Measurements from ENCODE around the gene LRRC3. TPM values are rescaled to one million over a fixed set of nuclear protein-coding genes. Genes with fewer than 3 reads are reported as not detected.

The LRRC3 gene
- total and polyA plus RNA-seq, 2 of the 8 experiments (the other 6 are each of a cell fraction or from before 2014, with no cell fraction given): 3.1 to 5.4 TPM

DNA sequence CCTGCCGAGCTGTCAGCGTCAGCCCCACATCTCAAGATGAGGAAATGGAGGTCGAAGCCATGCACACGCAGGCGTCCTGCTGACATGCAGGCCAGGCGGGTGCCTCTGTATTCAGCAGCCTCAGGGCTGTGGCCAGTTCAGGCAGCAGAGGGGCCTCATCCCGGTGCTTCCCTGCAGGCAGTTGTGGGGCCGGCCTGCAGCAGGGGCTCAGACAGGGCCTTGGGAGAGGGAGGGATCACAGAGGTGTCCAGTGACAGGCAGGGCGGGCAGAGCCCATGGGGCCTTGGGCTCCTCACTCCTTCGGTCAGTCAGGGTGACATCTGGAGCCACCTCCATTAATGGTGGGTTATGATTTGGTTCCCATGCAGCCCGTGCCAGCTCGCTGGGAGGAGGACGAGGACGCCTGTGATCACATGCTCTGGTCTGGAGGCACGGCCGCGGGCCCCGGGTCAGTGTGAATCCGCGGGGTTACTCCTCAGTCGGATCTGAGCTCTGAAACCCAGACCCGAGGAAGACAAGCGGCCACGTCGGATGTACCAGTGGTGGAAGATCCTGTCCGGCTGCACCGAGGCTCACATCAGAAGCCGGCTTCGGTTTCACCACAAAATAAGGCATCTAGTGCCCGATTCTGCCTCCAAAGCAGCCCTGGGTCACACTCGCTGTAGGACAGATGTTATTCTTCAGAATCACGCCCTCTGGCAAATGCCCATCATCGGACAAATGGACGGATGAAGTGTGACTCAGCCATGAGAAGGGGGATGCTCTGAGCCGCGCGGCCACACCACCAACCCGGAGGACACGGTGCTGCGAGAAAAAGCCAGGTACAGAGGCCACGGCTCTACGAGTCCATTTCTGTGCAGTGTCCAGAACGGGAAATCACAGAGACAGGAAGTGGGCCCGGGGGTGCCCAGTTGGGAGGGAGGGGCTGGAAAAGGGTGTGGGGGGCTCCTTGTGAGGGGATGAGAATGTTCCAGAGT, 51.3 kb downstream of the LRRC3 start:
- 88% methylated on average over 42 of the region's 44 CpGs; no CpG with 5 or more reads in 1 of the 2 experiments for WGBS, 2 experiments (ENCODE audit: extremely low coverage in 1 of 2, insufficient coverage in 1 of 2, insufficient read length in 1 of 2, insufficient replicate concordance in 2 of 2, low coverage in 1 of 2, low lambda C conversion rate in 2 of 2, missing lambda C conversion rate in 1 of 2)
- no peak for TF ChIP-seq JUN (IDR thresholded peaks at IDR 0.05; ENCODE audit: low read depth, low read length)
- no peak for TF ChIP-seq SIX5 (IDR thresholded peaks at IDR 0.05; ENCODE audit: low read depth, low read length)
- TF ChIP-seq RAD21 (IDR thresholded peaks at IDR 0.05 in 1 of 2, conservative IDR thresholded peaks at IDR 0.05 in 1 of 2; ENCODE audit: low read depth in 2 of 2, low read length in 2 of 2): no peak
- no peak for TF ChIP-seq GTF2F1 (IDR thresholded peaks at IDR 0.05; ENCODE audit: borderline replicate concordance, low read depth, low read length)
- TF ChIP-seq ASH2L (IDR thresholded peaks at IDR 0.05; ENCODE audit: low read length): no peak
- no peak for TF ChIP-seq SIRT6 (IDR thresholded peaks at IDR 0.05; ENCODE audit: low read length)
- no peak for TF ChIP-seq SP4 (IDR thresholded peaks at IDR 0.05; ENCODE audit: low read length)
- no peak for TF ChIP-seq CHD2 (IDR thresholded peaks at IDR 0.05; ENCODE audit: low read length)
- no peak for TF ChIP-seq SIN3A (conservative IDR thresholded peaks at IDR 0.05 in 1 of 2, IDR thresholded peaks at IDR 0.05 in 1 of 2; ENCODE audit: low read depth in 1 of 2, low read length in 2 of 2)

More for the DNA sequence above, 51.3 kb downstream of the LRRC3 start:
- no peak overlapping the region for H2AK5ac ChIP-seq (ENCODE audit: low read depth, low read length)
- ChIA-PET CTCF (ENCODE audit: partially characterized antibody) (interaction anchor here (1.0 to 1.2 kb wide), 3 partner anchors 198 to 292 kb away, joined by 3 read pairs; no protein-coding TSS in a partner anchor), POLR2A (ENCODE audit: partially characterized antibody) (interaction anchor here (1.2 to 1.9 kb wide), 3 partner anchors 9 to 21 kb away, joined by 3 to 9 read pairs (median 5); no protein-coding TSS in a partner anchor)
- H3K4me2 ChIP-seq (ENCODE audit: insufficient read depth in 1 of 2, low read depth in 2 of 2, low read length in 2 of 2): no peak overlapping the region
- H4K8ac ChIP-seq (ENCODE audit: extremely low read depth, insufficient read depth, low read length): peak overlapping the region; percentile 31; the same call in 1 of the 2 replicates
- H3K9ac ChIP-seq (replicated peaks in 1 of 4; ENCODE audit: extremely low read depth in 1 of 4, low read depth in 3 of 4, low read length in 3 of 4): no peak overlapping the region
- H4K91ac ChIP-seq (replicated peaks; ENCODE audit: insufficient read length, low read length): no peak overlapping the region
- no peak overlapping the region for H3K18ac ChIP-seq (ENCODE audit: extremely low read depth, low read length)
- no peak overlapping the region for H2BK120ac ChIP-seq (replicated peaks; ENCODE audit: low read depth, low read length)
- no peak overlapping the region for H4K5ac ChIP-seq (ENCODE audit: insufficient read length, low read depth, low read length)
- no peak overlapping the region for H3K56ac ChIP-seq (replicated peaks; ENCODE audit: insufficient read length, low read depth, low read length)
- no peak overlapping the region for H2BK20ac ChIP-seq (ENCODE audit: low read length)
- H4K20me1 ChIP-seq (replicated peaks in 1 of 2; ENCODE audit: control insufficient read depth in 1 of 2, insufficient read depth in 2 of 2, low read length in 2 of 2): peaks cover 2 to 6% of the 10 kb centered on the region in 2 experiments
- no peaks in the 10 kb centered on the region for H3K79me1 ChIP-seq (ENCODE audit: low read depth, low read length)
- H3K23ac ChIP-seq (ENCODE audit: insufficient read length): no peak overlapping the region
- H3K23me2 ChIP-seq (ENCODE audit: low read depth, low read length): 0 out of 2 replicates have a peak, but pooled peaks cover 2% of the 10 kb centered on the region
- H3K14ac ChIP-seq (ENCODE audit: insufficient read length): no peak overlapping the region
- no peak overlapping the region for H3K27ac ChIP-seq (ENCODE audit: low read depth, low read length)
- H2BK5ac ChIP-seq (ENCODE audit: low read depth, low read length): no peak overlapping the region
- H3K4me1 ChIP-seq (replicated peaks in 1 of 4; ENCODE audit: control insufficient read depth in 3 of 4, insufficient read depth in 4 of 4, low read length in 3 of 4): no peaks in the 10 kb centered on the region; a peak in 3 of 7 replicates
- no peaks in the 10 kb centered on the region for H3K9me3 ChIP-seq (ENCODE audit: insufficient read depth in 2 of 2, low read depth in 1 of 2, low read length in 1 of 2)
- no peak for DNase-seq (ENCODE audit: low read depth in 1 of 2, low spot score in 2 of 2)
- FAIRE-seq: no peak
- no peak overlapping the region for H2BK15ac ChIP-seq (ENCODE audit: low read length)
- peaks cover 0 to 8% (median 8%) of the 10 kb centered on the region in 4 experiments; a peak in 4 of 8 replicates for H3K36me3 ChIP-seq (ENCODE audit: control insufficient read depth in 2 of 4, insufficient read depth in 4 of 4, low read length in 3 of 4)
- H3K4ac ChIP-seq (replicated peaks; ENCODE audit: insufficient read length, low read depth, low read length): no peak overlapping the region
- no peaks in the 10 kb centered on the region for H3K27me3 ChIP-seq (replicated peaks in 1 of 4; ENCODE audit: control insufficient read depth in 3 of 4, extremely low read depth in 1 of 4, insufficient read depth in 3 of 4, low read length in 3 of 4)
- no peak overlapping the region; the same call in 1 of the 2 replicates for H2BK12ac ChIP-seq (ENCODE audit: low read depth, low read length)
- H3K4me3 ChIP-seq (ENCODE audit: extremely low read depth in 1 of 4, insufficient read depth in 2 of 4, low read depth in 3 of 4, low read length in 4 of 4): no peak overlapping the region
- no peaks in the 10 kb centered on the region for H3K79me2 ChIP-seq (ENCODE audit: control insufficient read depth in 1 of 2, insufficient read depth in 2 of 2, low read length in 2 of 2)
- no peak overlapping the region for H2AFZ ChIP-seq (ENCODE audit: low read length)

Measured in H1 (cell line).